Ishikawa (cell line): ENCODE data around the gene BIRC3.

Source experiments
- CEBPB ChIP-seq: IDR thresholded peaks from 2 replicates; pipeline ENCODE4 v1.6.1; 2012
- CREB1 ChIP-seq: IDR thresholded peaks from 2 replicates; pipeline ENCODE4 v1.6.1; 2012; ENCODE audit warnings: low read depth
- EGR1 ChIP-seq: IDR thresholded peaks from 2 replicates; pipeline ENCODE4 v1.6.1; 2012
- EP300 ChIP-seq: IDR thresholded peaks from 2 replicates; pipeline ENCODE4 v1.6.1; 2012; ENCODE audit warnings: borderline replicate concordance
- FOXM1 ChIP-seq: IDR thresholded peaks from 2 replicates; pipeline ENCODE4 v1.6.1; 2012; ENCODE audit warnings: low read depth, borderline replicate concordance
- NFIC ChIP-seq: IDR thresholded peaks from 2 replicates; pipeline ENCODE4 v1.6.1; 2012
- RAD21 ChIP-seq: IDR thresholded peaks from 2 replicates; pipeline ENCODE4 v1.6.1; 2012; ENCODE audit warnings: low read depth
- TAF1 ChIP-seq: IDR thresholded peaks from 2 replicates; pipeline ENCODE4 v1.6.1; 2012; ENCODE audit warnings: low read depth, mild to moderate bottlenecking
- TCF12 ChIP-seq: IDR thresholded peaks from 2 replicates; pipeline ENCODE4 v1.6.1; 2012; ENCODE audit warnings: low read depth
- TEAD4 ChIP-seq: IDR thresholded peaks from 2 replicates; pipeline ENCODE4 v1.6.1; 2012
- YY1 ChIP-seq: IDR thresholded peaks from 2 replicates; pipeline ENCODE4 v1.6.1; 2012; ENCODE audit warnings: low read depth
- ZBTB7A ChIP-seq: IDR thresholded peaks from 2 replicates; pipeline ENCODE4 v1.6.1; 2012; ENCODE audit warnings: low read depth
- TF ChIP-seq, protein P1 (sequence below): IDR thresholded peaks from 2 replicates; pipeline ENCODE4 v1.6.1; 2012
- TF ChIP-seq, protein P2 (sequence below): IDR thresholded peaks from 2 replicates; pipeline ENCODE4 v1.6.1; 2012
- TF ChIP-seq, protein P3 (sequence below): IDR thresholded peaks from 2 replicates; pipeline ENCODE4 v1.6.1; 2012; ENCODE audit warnings: low read depth, mild to moderate bottlenecking

Gene BIRC3

DNA sequence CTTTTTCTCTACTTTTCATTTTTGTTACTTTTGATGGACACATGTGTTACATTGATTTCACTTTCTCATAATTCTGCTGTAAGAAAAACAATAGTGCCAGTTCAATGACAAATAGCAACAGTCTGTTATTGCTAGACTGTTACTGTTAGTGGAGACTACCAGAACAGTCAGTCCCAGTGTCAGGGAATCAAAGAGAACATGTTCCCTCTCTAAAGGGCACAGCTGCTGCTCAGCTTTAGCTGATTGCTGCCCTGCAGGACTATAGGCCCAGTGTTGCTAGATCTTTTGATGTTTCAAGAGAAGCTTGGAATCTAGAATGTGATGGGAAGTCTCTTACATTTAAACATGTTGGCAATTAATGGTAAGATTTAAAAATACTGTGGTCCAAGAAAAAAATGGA is 3.4 kb downstream of the BIRC3 start:
- TF ChIP-seq, protein P1, sequence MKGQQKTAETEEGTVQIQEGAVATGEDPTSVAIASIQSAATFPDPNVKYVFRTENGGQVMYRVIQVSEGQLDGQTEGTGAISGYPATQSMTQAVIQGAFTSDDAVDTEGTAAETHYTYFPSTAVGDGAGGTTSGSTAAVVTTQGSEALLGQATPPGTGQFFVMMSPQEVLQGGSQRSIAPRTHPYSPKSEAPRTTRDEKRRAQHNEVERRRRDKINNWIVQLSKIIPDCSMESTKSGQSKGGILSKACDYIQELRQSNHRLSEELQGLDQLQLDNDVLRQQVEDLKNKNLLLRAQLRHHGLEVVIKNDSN: no peak
- TF ChIP-seq, protein P2, sequence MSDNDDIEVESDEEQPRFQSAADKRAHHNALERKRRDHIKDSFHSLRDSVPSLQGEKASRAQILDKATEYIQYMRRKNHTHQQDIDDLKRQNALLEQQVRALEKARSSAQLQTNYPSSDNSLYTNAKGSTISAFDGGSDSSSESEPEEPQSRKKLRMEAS: no peak
- TF ChIP-seq YY1 (no peak), CEBPB (no peak), RAD21 (no peak), NFIC (no peak), TCF12 (no peak), ZBTB7A (no peak), TAF1 (no peak), FOXM1 (no peak), EP300 (no peak), EGR1 (no peak), TEAD4 (no peak)
- TF ChIP-seq, protein P3, sequence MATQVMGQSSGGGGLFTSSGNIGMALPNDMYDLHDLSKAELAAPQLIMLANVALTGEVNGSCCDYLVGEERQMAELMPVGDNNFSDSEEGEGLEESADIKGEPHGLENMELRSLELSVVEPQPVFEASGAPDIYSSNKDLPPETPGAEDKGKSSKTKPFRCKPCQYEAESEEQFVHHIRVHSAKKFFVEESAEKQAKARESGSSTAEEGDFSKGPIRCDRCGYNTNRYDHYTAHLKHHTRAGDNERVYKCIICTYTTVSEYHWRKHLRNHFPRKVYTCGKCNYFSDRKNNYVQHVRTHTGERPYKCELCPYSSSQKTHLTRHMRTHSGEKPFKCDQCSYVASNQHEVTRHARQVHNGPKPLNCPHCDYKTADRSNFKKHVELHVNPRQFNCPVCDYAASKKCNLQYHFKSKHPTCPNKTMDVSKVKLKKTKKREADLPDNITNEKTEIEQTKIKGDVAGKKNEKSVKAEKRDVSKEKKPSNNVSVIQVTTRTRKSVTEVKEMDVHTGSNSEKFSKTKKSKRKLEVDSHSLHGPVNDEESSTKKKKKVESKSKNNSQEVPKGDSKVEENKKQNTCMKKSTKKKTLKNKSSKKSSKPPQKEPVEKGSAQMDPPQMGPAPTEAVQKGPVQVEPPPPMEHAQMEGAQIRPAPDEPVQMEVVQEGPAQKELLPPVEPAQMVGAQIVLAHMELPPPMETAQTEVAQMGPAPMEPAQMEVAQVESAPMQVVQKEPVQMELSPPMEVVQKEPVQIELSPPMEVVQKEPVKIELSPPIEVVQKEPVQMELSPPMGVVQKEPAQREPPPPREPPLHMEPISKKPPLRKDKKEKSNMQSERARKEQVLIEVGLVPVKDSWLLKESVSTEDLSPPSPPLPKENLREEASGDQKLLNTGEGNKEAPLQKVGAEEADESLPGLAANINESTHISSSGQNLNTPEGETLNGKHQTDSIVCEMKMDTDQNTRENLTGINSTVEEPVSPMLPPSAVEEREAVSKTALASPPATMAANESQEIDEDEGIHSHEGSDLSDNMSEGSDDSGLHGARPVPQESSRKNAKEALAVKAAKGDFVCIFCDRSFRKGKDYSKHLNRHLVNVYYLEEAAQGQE: no peak

DNA sequence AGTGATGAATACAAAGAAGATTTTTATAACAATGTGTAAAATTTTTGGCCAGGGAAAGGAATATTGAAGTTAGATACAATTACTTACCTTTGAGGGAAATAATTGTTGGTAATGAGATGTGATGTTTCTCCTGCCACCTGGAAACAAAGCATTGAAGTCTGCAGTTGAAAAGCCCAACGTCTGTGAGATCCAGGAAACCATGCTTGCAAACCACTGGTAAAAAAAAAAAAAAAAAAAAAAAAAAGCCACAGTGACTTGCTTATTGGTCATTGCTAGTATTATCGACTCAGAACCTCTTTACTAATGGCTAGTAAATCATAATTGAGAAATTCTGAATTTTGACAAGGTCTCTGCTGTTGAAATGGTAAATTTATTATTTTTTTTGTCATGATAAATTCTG is 5.3 kb downstream of the BIRC3 start:
- TF ChIP-seq CREB1 (no peak), NFIC (no peak), RAD21 (no peak), YY1 (no peak), CEBPB (no peak), EGR1 (no peak)

DNA sequence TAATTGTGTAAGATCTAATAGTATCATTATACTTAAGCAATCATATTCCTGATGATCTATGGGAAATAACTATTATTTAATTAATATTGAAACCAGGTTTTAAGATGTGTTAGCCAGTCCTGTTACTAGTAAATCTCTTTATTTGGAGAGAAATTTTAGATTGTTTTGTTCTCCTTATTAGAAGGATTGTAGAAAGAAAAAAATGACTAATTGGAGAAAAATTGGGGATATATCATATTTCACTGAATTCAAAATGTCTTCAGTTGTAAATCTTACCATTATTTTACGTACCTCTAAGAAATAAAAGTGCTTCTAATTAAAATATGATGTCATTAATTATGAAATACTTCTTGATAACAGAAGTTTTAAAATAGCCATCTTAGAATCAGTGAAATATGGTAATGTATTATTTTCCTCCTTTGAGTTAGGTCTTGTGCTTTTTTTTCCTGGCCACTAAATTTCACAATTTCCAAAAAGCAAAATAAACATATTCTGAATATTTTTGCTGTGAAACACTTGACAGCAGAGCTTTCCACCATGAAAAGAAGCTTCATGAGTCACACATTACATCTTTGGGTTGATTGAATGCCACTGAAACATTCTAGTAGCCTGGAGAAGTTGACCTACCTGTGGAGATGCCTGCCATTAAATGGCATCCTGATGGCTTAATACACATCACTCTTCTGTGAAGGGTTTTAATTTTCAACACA is 6.4 kb downstream of the BIRC3 start:
- TF ChIP-seq TEAD4: no peak

DNA sequence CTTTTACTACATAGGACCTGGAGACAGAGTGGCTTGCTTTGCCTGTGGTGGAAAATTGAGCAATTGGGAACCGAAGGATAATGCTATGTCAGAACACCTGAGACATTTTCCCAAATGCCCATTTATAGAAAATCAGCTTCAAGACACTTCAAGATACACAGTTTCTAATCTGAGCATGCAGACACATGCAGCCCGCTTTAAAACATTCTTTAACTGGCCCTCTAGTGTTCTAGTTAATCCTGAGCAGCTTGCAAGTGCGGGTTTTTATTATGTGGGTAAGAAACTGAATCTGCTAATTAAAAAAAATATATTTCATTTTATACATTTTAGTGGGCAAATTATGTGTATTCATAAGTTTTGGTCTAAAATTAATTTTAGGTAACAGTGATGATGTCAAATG is 7.8 kb downstream of the BIRC3 start:
- no peak for TF ChIP-seq ZBTB7A
- no peak for TF ChIP-seq TEAD4
- TF ChIP-seq CREB1: no peak
- TF ChIP-seq RAD21: no peak
- no peak for TF ChIP-seq TAF1
- TF ChIP-seq EP300: no peak
- TF ChIP-seq, protein P3: no peak
- TF ChIP-seq EGR1: no peak
- TF ChIP-seq, protein P1: no peak

DNA sequence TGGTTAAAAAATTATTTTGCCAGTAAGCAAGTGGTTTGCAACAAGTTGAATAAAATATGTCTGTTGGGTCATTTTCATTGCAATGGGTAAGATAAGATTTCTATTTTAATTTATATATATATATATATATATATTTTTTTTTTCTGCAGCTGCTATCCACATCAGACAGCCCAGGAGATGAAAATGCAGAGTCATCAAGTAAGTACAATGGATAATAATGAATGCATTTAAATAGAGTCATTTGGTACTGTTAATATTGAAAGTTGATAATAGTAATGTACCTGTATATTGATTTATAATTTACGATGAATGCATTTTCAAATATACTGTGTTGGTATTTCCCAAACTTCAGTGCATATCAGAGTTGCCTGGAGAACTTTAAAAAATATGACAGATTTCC is 11.5 kb downstream of the BIRC3 start:
- TF ChIP-seq TCF12: no peak
- TF ChIP-seq FOXM1: no peak
- no peak for TF ChIP-seq EP300
- no peak for TF ChIP-seq ZBTB7A
- no peak for TF ChIP-seq NFIC
- no peak for TF ChIP-seq TEAD4
- TF ChIP-seq, protein P3: no peak
- TF ChIP-seq, protein P2: no peak
- TF ChIP-seq YY1: no peak
- TF ChIP-seq, protein P1: no peak
- no peak for TF ChIP-seq CREB1
- TF ChIP-seq TAF1: no peak
- no peak for TF ChIP-seq CEBPB
- no peak for TF ChIP-seq EGR1
- TF ChIP-seq RAD21: no peak
